ENCODE measurements around the gene PCYT1A.
"Not testable (repeated sequence)": the region's sequence is repeated elsewhere in the genome, so short reads cannot be mapped to it uniquely, and the experiment has no call there.

The PCYT1A gene

DNA sequence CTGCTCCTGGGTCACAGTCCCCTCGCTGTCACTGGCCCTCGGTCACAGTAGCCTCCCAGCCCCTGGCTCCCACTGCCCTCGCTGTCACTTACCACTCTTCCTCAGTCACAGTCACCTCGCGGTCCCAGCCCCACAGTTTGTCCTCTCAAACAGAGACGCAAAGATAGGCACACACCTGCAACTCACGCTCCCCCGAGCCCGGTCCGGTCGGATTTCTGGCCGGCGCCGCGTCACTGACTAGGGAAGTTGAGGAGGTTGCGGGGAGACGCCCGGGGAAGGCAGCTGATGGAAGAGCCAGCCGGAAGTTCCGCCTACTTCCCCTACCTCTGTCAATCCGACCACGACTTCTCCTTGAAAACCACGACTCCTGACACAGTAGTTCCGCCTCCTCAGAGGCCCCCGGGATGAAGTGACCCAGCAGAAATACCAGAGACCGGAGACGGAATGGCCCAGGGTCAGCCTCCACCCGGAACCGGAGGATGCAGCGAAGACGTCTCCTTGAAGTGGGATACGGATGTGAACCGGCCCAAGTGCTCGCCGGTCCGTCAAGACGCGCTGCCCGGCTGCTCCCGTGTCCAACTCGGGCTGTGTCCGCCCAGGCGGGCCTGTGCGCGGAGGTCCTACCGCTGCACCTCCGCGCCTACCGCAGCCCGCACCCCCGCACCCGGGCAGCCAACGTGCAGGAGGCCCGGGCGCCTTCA is at the start of gene PCYT1A:
Gene PCYT1A, minus strand, starts transcription at position 287 of the 701 bp plus-strand sequence. CDS start 17,195 bp downstream, outside the sequence.
- in situ Hi-C loops (cut with MboI; ENCODE audit: low sequenced_read_pairs): no loop called here

- in situ Hi-C loops (cut with MboI; ENCODE audit: low sequenced_read_pairs): no loop called here
Observed at GRCh38 chr3:196336319-196337145, 49.0 kb upstream of the PCYT1A start.

- in situ Hi-C loops (cut with MboI; ENCODE audit: low sequenced_read_pairs): no loop called here
Observed at GRCh38 chr3:196335503-196335948, 48.0 kb upstream of the PCYT1A start.

DNA sequence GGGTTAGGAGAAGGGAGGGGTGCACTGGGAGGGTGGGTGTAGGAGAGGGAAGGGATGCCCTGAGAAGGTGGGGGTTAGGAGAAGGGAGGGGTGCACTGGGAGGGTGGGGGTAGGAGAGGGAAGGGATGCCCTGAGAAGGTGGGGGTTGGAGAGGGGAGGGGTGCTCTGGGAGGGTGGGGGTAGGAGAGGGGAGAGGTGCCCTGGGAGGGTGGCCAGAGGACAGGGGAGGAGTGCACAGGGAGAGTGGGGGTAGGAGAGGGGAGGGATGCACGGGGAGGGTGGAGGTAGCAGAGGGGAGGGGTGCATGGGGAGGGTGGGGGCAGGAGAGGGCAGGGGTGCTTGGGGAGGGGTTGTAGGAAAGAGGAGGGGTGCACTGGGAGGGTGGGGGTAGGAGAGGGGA is 47.5 kb upstream of the PCYT1A start:
- in situ Hi-C loops (cut with MboI; ENCODE audit: low sequenced_read_pairs): no loop called here

- in situ Hi-C loops (cut with MboI; ENCODE audit: low sequenced_read_pairs): no loop called here
Observed at GRCh38 chr3:196332168-196332567, 44.6 kb upstream of the PCYT1A start.

DNA sequence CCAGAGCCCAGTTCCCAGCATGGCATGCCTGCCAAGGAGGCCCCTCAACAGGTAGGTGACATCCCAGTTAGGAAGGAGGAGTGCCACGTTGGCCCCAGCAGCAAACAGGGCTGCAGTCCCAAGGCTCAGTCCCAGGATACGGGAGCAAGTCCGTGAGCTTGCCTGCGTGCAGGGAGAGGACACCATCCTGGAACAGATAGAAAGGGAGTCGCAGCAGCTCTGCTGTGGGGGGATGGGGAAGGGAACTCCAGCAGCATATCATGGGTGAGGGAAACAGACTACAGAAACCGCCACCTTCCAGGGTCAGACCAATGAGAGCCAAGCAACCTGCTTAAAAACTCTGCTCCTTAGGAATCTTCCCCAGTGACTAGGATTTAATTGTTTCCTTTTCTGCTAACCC is 39.9 kb upstream of the PCYT1A start:
- in situ Hi-C loops (cut with MboI; ENCODE audit: low sequenced_read_pairs): no loop called here

GRCh38 chr3:196326936-196327335 is 39.4 kb upstream of the PCYT1A start:
- in situ Hi-C loops (cut with MboI; ENCODE audit: low sequenced_read_pairs): no loop called here

DNA sequence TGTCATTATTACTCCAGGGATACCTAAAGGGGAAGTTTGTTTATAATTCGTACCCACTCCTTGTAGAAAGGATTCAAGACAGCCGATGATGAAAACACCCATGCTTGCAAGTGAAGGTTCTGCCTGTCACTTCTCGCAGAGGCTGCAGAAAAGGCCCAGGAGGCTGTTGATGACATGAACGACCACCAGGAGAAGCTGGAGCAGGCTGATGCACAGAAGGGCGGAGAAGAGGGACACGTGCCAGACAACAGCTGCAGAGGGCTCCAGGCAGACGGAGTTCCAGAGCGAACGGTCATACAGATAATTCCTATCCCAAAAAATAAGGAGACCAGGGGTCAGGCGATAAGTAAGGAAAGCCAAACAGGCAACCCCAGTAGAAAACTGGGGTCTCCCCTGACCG is 36.2 kb upstream of the PCYT1A start:
- in situ Hi-C loops (cut with MboI; ENCODE audit: low sequenced_read_pairs): no loop called here

- in situ Hi-C loops (cut with MboI; ENCODE audit: low sequenced_read_pairs): no loop called here
Observed at GRCh38 chr3:196323016-196323415, 35.5 kb upstream of the PCYT1A start.

GRCh38 chr3:196321162-196321561 is 33.6 kb upstream of the PCYT1A start:
- in situ Hi-C loops (cut with MboI; ENCODE audit: low sequenced_read_pairs): no loop called here

DNA sequence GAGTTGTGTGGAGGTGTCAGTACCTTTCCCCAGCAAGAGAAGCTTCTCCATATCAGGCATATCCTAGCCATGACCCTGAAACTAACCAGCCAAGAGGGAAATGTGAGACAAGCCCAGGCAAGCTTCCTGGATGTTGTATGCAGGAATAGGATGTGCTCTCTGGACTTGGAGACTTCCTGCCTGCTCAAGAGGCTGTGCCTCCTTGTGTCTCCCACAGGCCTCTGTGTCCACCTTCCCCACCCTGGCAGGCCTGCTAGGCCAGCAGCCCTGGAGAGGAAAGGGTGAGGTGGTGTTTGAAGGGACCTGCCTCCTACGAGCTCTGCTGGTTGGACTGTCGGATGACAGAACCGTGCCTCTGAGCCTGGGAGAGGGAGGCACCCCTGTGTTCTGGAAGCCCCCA is 32.6 kb upstream of the PCYT1A start:
- in situ Hi-C loops (cut with MboI; ENCODE audit: low sequenced_read_pairs): no loop called here

DNA sequence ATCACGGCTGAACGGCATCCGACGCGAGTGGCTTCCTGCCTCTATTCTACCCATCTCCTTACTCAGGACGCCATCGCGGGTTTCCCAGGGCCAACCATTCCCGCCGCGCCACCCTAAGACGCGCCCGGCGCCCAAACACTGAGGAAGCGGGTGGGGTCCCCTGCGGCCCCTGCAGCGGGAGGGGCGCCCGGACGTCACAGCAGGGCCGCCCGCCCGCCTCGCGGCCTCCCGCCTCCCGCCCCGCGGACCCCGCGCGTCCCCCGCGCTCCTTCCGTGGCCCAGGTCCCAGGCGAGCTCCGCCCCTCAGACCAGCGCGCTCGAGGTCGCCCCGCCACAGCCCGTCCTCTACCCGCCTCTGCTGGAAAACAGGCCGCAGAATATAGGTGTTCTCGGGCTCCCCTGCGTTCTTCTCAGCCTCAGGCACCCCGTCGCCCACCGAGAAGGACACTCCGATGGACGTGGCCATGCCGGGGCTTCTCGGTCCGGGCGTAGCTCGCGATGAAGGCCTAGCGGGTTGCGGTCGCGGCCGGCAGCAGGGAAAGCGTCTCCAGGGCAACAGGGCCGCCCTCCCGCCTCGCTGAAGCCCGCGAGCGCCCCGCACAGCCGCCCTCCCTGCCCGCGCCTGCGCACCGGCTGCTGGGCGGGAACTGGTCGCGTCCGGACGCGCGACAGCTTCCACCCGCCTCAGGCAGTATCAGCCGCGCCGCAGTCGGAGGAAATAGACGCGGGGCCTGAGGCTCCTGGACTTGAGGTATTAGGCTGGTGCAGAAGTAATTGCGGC is 30.4 kb upstream of the PCYT1A start, which contains the start of gene DYNLT2B:
Gene DYNLT2B, minus strand, starts transcription at position 554 of the 781 bp plus-strand sequence. Its CDS starts 88 bp downstream, at position 466.
- in situ Hi-C loops (cut with MboI; ENCODE audit: low sequenced_read_pairs): no loop called here

DNA sequence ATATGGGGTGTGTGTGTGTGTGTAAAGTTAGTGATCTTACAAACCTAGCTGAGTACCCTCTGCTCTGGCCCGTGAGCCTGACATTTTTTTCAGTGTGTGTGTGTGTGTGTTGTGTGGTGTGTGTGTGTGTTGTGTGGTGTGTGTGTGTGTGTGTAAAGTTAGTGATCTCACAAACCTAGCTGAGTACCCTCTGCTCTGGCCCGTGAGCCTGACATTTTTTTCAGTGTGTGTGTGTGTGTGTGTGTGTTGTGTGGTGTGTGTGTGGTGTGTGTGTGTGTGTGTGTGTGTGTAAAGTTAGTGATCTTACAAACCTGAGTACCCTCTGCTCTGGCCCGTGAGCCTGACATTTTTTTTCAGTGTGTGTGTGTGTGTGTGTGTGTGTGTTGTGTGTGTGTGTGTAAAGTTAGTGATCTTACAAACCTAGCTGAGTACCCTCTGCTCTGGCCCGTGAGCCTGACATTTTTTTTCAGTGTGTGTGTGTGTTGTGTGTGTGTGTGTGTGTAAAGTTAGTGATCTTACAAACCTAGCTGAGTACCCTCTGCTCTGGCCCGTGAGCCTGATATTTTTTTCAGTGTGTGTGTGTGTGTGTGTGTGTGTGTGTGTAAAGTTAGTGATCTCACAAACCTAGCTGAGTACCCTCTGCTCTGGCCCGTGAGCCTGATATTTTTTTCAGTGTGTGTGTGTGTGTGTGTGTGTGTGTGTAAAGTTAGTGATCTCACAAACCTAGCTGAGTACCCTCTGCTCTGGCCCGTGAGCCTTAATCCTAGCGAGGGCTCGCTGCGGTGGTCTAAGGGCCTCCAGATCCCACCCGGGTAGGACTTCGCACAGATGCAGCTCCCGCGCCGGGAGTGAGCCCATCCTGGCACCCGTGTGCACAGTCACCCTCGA is 29.5 kb upstream of the PCYT1A start:
- in situ Hi-C loops (cut with MboI; ENCODE audit: low sequenced_read_pairs): not testable (repeated sequence)

GRCh38 chr3:196315821-196316220 is 28.3 kb upstream of the PCYT1A start:
- in situ Hi-C loops (cut with MboI; ENCODE audit: low sequenced_read_pairs): no loop called here

DNA sequence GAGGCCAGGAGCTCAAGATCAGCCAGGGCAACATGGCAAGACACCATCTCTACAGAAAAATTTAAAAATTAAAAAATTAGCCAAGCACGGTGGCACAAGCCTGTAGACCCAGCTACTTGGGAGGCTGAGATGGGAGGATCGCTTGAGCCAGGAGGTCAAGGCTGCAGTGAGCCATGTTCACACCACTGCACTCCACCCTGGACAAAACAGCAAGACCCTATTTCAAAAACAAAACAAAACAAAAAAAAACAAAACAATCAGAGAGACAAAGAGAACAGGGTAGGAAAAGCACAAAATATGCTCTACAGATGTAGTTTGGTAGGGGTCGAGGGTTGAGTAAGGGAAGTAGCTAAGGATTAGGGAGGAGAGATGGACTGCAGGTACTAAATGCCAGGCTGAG is 27.1 kb upstream of the PCYT1A start:
- in situ Hi-C loops (cut with MboI; ENCODE audit: low sequenced_read_pairs): no loop called here

DNA sequence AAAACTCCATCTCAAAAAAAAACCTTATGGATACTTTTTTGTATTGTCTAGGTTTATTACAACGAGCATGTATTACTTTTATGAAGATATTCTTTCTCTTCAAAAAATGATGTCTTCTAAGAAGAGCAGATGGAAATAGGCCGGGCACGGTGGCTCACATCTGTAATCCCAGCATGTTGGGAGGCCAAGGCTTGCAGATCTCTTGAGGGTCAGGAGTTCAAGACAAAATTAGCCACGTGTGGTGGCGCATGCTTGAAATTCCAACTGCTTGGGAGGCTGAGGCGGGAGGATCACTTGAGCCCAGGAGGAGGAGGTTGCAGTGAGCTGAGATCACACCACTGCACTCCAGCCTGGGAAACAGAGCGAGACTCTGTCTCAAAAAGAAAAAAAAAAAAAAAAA is 26.6 kb upstream of the PCYT1A start:
- in situ Hi-C loops (cut with MboI; ENCODE audit: low sequenced_read_pairs): not testable (repeated sequence)

DNA sequence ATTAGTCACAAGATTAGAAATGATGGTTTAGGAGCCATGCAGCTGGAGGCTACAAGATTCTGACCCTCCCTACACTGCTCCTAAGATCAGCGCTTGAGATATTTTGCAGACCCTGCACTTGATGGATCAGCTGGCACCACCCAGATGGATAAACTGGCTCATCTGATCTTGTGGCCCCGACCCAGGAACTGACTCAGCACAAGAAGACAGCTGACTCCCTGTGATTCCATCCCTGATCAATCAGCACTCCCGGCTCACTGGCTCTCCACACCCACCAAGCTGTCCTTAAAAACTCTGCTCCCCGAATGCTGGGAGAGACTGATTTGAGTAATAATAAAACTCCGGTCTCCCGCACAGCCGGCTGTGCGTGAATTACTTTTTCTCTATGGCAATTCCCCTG is 15.4 kb upstream of the PCYT1A start:
- in situ Hi-C loops (cut with MboI; ENCODE audit: low sequenced_read_pairs): not testable (repeated sequence)

- in situ Hi-C loops (cut with MboI; ENCODE audit: low sequenced_read_pairs): not testable (repeated sequence)
Observed at GRCh38 chr3:196302551-196302950, 15.0 kb upstream of the PCYT1A start.

DNA sequence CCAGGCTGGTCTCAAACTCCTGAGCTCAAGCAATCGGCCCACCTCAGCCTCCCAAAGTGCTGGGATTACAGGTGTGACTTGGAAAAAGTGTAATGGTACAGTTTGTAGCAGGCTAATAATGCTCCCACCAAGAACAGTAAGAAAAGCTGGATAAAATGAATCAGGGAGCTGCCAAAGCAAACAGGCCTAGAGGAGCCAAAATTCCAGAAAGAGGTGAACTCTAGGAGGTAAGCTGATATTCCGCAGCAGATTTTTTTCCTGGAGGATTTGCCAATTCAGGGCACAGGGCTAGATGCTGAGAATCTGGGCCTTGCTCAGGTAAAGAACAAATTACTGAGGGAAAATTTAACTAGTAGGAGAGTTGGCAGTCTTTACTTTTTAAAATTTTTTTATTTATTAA is 11.0 kb upstream of the PCYT1A start:
- in situ Hi-C loops (cut with MboI; ENCODE audit: low sequenced_read_pairs): no loop called here

GRCh38 chr3:196292286-196292923 is 4.9 kb upstream of the PCYT1A start:
- in situ Hi-C loops (cut with MboI; ENCODE audit: low sequenced_read_pairs): no loop called here

All from hTERT RPE-1 (cell line).